Nucleus accumbens (tissue), 56 donors: ENCODE results near the gene SLC6A1.

Experiments
- DNase-seq, 56 donors: peaks; one replicate each; lab custom pipeline; 2025; lab: John Stamatoyannopoulos, UW

Gene SLC6A1

GRCh38 chr3:10992017-10992942 is at the start of gene SLC6A1:
Gene SLC6A1, plus strand, starts transcription at chr3:10992748. Its CDS starts 24,464 bp downstream, at chr3:11017212.
- peak in 53 of 56 donors; percentile 24 to 86 (median 71) for DNase-seq

DNA sequence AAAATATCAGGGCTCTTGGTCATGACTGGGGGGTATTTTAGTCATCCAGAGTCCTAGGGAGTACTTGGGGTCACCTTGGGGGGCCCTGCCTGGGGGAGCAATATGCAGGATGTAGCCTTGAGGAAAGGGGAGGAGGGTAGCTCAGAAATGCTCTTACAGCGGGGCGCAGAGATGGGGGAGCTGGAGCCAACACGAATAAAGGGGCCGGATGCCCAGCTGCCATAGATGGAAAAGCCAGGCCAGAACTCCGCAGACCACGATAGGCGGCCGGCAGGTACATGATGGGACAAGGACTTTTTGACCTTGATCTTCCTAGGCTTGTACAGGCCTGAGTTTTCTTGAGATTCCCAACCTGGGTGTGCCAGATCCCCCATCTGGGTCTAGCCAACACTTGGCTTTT is 47.7 kb upstream of the SLC6A1 start:
- no peak for DNase-seq

- DNase-seq: peak in 48 of 56 donors; percentile 29 to 84 (median 57)
These were observed 46.8 kb upstream of the SLC6A1 start for GRCh38 chr3:10945683-10946287.

DNA sequence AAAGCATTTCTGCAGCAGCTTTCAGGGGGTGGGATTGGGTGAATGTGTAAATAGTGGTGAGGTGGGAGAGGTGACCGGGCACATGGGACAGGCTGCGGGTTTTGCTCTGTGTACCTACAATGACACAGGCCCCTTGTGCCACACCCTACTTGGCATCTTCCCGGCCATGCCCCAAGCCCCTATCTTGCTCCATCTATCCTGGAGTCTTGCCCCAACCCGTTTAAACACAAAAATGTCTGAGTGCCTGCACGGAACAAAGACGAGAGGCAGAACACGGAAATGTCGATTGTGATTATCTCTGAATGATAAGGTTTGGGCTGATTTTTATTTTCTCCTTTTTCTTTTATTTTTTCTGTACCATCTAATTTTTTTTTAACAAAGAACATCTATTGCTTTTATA is 46.0 kb upstream of the SLC6A1 start:
- DNase-seq: no peak

GRCh38 chr3:10948326-10948725 is 44.2 kb upstream of the SLC6A1 start:
- DNase-seq: no peak

DNA sequence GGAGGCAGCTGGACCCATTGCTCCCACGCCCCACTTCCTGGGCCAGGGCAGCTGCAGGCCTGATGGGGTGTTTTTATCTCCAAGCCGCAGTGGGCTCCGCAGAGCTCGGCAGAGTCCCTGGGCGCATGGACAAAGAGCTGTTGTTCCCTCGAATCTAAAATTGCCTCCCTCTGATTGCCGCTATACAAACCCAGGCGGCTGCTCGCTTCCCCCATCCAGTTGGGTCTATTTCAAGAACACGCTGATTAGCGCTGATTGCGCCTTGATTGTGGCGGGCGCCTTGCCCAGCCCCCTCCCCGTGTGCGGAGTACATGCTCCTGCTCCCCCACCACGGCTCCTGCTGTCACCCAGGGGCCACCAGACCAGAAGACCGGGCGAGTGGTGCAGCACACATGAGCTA is 43.4 kb upstream of the SLC6A1 start:
- peak in 49 of 56 donors; percentile 24 to 84 (median 64) for DNase-seq

- DNase-seq: peak in 35 of 56 donors; percentile 11 to 77 (median 36)
These were observed 41.9 kb upstream of the SLC6A1 start for GRCh38 chr3:10950476-10951294.

DNA sequence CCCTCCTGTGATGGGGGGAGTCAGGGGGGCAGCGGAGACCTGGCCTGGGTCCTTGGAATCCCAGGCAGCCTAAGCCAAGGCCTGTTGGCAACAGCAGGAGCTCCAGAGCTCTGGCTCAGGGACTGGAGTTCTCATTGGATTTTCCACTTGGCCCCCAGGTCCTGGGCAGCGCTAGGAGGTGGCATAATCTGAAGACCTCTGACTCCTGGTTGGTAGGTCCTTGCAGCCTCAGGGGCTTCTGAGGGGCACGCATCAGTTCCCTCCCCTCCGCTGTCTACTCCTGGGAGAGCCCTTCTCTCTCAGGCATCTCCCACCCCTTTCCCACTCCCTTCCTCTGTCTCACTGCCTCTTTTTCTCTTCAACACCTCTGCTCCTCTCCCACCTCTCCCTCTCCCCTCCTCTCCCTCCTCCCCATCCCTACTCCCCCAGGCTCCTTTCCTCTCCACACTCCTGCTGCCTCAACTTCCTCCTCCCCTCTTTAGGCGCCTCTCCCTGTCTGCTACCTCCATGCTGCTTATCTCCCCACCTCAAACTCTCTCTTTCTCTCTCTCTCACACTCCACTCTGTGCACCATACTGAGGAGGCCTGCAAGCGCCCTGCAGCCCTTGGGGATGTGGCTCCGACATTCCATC is 41.1 kb upstream of the SLC6A1 start:
- peak in 4 of 56 donors; percentile 13 to 50 (median 31) for DNase-seq

- DNase-seq: no peak
These were observed 40.0 kb upstream of the SLC6A1 start for GRCh38 chr3:10952525-10952924.

DNA sequence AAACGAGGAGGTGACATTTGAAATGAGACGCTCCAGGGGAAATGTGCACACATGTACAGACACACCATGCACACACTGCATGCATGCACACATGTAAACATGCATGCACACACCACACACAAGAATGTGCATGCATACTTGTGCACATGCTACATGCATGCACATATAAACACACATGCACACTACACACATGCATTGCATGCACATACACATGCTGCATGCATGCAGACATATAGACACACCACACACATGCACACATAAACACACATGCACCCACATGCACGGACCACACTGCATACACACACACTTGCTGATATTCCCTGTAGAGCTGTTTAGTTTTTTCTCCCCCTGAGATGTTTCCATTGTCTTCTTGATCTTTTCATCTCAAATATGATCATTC is 37.8 kb upstream of the SLC6A1 start:
- DNase-seq: no peak

DNA sequence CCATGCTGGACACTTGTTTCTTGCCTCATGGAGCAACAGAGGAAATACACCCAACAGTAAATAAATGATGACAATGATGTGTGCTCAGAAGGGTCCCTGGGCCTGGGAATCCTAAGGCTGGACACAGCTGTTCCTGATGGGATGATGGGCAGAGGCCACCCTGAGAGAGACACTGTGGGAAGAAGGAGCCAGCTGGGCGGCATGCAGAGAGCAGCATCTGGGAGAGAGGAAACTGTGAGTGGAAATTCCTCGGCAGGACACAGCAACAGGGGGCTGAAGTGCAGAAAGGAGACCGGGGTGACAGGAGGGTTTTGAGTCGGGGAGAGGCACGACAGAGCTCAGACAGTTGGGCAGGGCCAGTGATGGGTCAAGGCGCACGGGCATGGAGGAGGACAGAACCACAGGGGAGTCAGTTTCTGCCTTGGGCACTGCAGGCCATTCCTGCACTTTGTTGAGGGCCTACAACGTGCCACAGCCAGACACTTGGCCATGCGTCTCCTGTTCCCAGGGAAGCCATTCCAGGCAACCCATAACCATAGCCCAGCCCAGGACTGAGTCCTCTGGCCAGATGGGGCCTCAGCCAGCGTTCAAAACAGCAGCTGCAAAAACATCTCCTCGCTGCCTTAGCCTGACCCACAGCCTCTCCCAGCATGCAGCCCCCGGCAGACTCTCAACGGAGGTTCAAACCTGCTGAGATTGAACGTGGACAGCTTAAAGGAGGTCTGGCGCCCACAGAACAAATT is 36.7 kb upstream of the SLC6A1 start:
- DNase-seq: peak in 5 of 56 donors; percentile 14 to 19 (median 17)

- DNase-seq: no peak
These were observed 36.0 kb upstream of the SLC6A1 start for GRCh38 chr3:10956531-10956930.

DNA sequence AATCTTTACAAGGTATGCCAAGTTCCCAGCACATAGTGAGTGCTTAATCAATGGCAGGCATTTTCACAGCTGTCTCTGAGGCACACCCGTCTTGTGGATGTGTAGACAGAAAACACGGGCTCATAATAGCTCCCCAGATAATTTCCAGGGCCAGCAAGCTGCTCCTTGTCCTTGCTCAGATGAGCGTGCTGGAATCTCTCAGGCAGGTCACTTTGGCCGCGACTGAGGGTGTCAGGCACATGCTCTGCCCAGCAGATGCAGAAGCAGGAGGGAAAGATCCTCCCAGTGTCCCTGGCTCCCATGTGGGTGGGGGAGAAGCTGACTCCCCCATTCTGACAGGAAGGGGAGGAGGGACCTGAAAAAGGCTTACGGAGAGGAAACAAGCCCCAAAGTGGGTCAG is 35.6 kb upstream of the SLC6A1 start:
- no peak for DNase-seq

DNA sequence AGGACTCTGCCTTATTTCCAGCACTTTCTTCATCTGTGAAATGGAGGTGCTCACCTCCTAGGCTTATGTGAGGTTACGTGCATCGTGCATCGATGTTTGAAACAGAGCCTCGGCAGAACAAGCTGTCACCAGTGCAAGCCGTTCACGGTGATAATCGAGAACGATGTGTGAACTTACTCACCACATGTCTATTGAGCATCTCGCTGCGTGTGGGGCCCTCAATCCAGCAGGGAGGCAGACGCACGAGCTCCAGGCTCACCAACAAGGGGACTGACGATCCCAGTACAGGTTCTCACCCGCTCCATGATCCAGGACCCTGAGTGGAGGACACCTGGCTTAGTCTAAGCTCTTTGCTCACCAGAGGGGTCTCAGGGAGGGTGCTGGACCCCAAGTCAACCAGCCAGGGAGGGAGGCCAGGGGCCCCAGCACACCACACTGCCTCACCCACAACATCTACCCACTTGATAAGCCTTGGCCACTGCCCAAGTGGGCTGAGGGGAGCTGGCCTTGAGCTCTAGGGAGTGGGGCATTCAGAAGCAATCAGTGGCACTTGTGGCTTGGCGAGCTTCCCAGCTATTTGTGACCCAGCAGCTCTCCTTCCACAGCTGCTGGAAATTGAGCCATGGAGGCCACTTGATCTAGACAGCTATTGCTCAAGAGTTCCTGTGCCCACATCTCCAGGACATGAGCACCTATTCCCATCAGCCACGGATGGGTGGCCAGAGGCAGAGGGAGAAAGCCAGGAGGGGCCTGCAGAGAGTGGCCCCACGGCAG is 34.4 kb upstream of the SLC6A1 start:
- peak in 10 of 56 donors; percentile 18 to 45 (median 26) for DNase-seq

GRCh38 chr3:10960255-10960654 is 32.3 kb upstream of the SLC6A1 start:
- DNase-seq: no peak

DNA sequence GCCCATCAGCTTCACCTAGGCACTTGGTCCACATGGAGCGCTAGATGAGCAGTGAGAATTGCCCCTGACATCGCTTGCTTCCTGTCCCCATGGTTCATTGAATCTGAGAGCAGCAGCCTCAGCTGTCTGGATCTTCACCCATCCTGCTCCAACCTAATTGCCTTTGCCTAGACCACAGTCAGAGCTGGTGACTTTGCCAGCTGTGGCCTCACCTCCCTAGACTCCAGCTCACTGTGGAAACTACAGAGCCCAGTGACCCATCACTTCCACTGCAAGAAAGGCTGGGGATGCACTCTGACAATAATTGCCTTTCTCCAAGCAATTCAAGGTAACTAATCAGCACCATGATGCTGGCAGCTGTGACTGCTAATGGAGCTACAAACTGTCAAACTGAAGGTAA is 30.6 kb upstream of the SLC6A1 start:
- peak in 4 of 56 donors; percentile 6 to 47 (median 40) for DNase-seq

DNA sequence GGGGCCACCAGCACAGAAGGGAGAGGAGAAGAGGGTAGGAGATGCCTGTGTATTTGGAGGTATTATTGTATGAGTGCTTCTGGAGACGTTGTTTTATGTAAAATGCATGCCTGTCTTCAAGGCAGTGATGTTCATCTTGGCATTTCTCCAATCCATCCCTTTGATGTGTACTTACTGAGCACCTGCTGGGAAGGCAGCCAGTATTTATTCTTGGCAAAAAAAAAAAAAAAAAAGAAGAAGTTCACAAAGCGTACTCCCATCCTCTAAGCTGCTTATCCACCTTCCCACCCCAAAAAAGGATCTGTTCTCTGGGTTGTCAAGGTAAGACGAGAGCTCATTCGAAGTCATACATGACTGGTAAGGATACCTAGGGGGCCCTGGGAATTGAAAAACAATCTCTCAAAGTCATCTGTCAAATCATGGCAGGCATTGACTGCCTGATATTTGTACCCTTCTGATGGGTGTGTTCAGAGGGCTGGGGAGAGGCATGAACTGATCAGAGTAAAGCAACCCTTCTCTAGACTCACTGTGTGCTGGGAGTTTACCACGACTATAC is 30.0 kb upstream of the SLC6A1 start:
- DNase-seq: peak in 6 of 56 donors; percentile 19 to 46 (median 37)

GRCh38 chr3:10964537-10965167 is 27.9 kb upstream of the SLC6A1 start:
- no peak for DNase-seq
